ENCODE data around the gene ITGA11. TPM values are rescaled to one million over a fixed set of nuclear protein-coding genes. Genes with fewer than 3 reads are reported as not detected.

Gene ITGA11
- polyA plus RNA-seq, 3 donors, result 3.1 to 4.4 (median 3.4) TPM

DNA sequence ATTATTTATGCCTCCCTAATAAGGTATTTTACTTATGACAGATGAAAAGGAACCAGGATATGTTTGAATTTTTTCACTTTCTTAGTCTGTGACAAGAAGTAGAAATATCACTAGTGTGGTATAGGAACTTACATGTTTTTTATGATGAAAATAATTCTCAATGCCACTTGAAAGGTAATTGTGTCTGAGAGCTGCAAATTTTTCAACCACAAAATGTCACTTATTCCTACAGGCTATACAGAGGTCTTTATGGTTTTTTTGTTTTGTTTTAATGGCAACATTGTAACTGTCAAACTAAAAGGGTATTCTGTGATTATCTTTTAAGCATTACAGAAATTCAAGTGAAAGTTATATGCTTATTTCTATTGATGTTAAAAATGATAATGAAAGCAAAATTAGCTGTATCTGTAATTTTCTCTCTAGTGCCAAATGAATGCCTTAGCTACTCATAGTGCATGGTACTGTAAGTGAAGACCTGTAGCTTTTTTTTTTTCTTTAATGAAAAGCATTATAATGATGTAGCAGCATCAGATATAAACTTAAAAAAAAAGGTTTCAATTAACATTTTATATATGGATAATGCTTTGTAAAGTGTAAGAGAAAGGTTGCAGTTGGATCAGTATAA, 139.7 kb downstream of the ITGA11 start:
- no peak for DNase-seq (ENCODE audit: extremely low read depth in 1 of 11, low read depth in 9 of 11, low spot score in 4 of 11)

DNA sequence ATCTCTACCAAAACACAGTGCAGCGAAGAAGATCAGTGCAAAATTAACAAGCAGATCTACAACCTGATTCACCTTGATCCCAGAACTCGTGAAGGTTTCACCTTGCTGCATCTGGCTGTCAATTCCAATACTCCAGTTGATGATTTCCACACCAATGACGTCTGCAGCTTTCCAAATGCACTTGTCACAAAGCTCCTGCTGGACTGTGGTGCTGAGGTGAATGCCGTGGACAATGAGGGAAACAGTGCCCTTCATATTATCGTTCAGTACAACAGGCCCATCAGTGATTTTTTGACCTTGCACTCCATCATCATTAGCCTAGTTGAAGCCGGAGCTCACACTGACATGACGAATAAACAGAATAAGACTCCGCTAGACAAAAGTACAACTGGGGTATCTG, 141.2 kb downstream of the ITGA11 start:
- DNase-seq (ENCODE audit: extremely low read depth in 1 of 11, low read depth in 9 of 11, low spot score in 4 of 11), result no peak

DNA sequence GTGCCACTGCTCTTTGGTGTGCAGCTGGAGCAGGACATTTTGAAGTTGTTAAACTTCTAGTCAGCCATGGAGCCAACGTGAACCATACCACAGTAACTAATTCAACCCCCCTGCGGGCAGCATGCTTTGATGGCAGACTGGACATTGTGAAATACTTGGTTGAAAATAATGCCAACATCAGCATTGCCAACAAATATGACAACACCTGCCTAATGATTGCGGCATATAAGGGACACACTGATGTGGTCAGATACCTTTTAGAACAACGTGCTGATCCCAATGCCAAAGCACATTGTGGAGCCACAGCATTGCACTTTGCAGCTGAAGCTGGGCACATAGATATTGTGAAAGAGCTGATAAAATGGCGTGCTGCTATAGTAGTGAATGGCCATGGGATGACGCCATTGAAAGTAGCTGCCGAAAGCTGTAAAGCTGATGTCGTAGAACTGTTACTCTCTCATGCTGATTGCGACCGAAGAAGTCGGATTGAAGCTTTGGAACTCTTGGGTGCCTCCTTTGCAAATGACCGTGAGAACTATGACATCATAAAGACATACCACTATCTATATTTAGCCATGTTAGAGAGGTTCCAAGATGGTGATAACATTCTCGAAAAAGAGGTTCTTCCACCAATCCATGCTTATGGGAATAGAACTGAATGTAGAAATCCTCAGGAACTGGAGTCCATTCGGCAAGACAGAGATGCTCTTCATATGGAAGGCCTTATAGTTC, 142.2 kb downstream of the ITGA11 start:
- DNase-seq (ENCODE audit: extremely low read depth in 1 of 11, low read depth in 9 of 11, low spot score in 4 of 11), result no peak

DNA sequence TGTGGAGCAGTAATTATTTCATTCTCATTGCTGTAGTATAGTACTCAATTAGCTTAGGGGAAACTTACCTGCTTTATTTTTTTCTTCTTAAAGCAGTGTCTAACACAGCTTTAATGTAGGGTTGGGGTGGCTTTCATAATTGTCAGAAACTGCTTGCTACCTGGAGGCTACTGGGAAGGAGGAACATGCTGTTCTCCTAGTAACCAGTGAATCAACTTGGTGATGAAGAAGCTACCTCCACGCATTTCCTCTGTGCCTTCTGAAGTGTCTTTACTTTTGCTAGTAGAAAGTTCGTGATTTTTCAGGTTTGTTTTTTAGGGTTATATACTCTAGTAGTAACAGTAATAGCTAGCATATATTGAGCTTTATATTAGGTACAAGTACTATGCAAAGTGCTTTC, 142.9 kb downstream of the ITGA11 start:
- DNase-seq (ENCODE audit: extremely low read depth in 1 of 11, low read depth in 9 of 11, low spot score in 4 of 11), result no peak

DNA sequence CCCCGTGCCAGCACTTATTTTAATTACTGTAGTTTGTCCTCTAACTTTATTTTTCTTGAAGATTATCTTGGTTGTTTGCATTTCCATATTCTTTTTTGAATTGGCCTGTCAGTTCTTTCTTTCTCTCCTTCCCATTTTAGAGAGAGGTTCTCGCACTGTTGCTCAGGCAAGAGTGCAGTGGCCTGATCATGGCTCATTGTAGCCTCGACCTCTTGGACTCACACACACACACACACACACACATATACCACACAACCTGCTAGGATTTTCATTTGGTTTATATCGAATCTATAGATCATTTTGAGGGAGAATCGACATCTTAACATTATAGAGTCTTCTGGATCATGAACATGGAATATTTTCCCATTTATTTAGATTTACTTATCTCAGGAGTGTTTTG, 145.7 kb downstream of the ITGA11 start:
- DNase-seq (ENCODE audit: extremely low read depth in 1 of 11, low read depth in 9 of 11, low spot score in 4 of 11), result no peak

DNA sequence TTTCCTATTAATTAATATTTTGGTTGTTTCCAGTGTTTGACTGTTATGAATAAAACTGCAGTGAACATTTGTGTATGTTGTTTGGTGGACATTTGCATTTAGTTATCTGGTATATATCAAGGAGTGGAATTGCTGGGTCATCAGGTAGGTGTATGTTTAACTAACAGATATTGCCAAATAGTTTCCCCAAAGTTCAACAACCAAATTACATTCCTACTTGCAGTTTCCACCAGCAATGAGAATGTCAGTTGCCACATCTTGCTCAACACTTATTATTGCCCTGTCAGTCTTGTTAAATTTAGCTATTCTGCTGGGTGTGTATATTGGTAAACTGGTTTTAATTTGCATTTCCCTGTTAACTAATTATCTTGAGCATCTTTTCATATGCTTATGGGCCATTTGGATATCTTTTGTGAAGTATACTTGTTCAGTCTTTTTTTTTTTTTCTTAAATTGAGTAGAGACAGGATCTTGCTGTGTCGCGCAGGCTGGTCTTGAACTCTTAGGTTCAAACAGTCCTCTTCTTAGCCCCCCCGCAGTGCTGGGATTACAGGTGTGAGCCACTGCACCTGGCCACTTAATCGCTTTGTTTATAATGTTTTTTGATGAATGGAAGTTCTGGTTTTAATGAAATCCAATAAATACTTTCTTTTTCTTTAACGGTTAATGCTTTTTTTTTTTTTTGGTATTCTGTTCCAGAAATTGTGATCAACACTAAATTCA, 146.5 kb downstream of the ITGA11 start:
- no peak for DNase-seq (ENCODE audit: extremely low read depth in 1 of 11, low read depth in 9 of 11, low spot score in 4 of 11)

DNA sequence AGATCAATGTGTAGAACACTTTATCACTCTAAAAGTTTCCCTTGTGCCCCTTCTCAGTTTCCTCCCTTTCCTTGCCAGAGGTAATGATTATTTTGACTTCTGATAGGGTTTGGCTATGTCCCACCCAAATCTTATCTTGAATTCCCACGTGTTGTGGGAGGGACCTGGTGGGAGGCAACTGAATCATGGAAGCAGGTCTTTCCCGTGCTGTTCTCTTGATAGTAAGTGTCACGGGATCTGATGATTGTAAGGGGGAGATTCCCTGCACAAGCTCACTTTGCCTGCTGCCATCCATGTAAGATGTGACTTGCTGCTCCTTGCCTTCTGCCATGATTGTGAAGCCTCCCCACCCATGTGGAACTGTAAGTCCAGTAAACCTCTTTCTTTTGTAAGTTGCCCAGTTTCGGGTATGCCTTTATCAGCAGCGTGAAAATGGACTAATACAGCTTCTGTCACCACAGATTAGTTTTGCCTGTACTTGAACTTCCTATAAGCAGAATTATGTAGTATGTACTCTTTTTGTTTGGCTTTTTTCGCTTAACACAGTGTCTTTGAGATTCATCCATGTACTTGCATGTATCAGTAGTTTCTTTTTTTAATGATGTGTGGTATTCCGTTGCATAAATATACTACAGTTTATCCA, 147.2 kb downstream of the ITGA11 start:
- no peak for DNase-seq (ENCODE audit: extremely low read depth in 1 of 11, low read depth in 9 of 11, low spot score in 4 of 11)

DNA sequence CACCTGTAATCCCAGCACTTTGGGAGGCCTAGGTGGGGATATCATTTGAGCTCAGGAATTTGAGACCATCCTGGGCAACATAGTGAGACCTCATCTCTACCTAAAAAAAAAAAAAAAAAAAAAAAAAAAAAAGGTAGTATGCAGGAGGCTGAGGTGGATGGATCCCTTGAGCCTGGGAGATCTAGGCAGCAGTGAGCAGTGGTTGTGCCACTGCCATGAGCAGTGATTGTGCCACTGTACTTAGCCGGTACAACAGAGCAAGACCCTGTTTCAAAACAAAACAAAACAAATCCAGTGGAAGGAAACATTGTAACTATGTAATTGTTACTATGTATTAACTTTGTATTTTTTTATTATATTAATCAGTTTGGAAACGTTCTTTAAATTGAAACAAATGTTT, 148.6 kb downstream of the ITGA11 start:
- DNase-seq (ENCODE audit: extremely low read depth in 1 of 11, low read depth in 9 of 11, low spot score in 4 of 11), result no peak

DNA sequence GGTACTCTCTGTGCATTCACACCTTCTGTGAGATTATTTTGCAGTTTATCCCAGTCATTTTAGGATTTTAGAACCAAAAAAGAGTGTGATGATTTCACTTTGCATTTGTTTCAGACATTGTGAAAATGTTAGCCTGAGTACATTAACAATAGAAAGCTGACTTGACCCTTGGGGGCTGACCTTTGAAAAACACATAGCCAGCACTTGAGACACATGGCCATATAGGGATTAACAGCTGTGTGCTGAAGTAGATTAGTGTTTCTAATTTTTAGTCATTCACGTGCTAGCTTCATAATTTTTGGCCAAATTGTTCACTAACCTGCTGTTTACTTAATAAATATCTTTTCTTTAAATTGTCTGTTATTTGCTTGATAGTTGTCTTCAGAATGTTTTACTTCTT, 151.0 kb downstream of the ITGA11 start:
- DNase-seq (ENCODE audit: extremely low read depth in 1 of 11, low read depth in 9 of 11, low spot score in 4 of 11), result no peak

DNA sequence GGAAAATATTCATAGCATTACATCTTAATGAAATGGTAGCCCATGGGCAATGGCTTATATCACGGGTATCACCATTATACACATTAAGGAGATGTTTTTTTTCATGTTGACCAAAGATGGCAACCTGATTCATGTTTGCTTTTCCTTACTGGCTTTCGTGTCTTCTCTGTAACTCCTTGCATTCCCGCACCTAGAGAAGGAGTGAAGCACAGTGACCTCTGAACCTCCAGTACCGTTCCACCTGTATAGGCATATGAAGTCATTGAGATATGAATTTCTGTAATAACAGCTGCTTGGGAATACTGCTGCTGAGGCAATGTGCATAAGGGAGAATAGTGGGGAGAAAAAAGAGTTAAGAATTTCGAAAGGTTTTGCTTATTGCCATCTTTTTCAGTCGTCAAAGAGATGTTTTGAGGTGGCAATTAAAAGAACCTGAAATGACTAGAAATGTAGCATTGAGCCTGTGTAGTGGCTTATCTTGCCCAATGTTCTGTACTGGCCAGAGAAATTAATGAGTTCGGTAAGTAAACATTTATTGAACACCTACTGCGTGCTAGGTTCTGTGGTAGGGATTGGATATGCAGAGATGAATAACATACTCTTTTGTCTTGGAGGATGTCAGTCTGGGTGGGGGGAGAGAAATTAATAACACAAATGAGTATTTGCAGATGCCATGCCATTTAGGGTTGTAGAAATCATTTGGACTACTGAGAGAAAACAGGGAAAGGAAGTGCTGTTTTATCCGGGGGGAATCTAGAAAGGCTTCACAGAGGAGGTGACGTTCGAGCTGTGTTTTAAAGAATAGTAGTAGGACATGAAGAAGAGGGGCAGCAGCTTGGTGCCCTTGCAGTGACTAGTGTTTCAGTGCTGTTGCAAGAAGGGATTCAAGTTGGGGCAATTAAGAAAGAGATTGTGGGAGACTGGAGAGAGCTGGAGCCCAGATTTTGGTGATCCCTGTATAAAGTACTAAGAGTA, 151.9 kb downstream of the ITGA11 start:
- no peak for DNase-seq (ENCODE audit: extremely low read depth in 1 of 11, low read depth in 9 of 11, low spot score in 4 of 11)

DNA sequence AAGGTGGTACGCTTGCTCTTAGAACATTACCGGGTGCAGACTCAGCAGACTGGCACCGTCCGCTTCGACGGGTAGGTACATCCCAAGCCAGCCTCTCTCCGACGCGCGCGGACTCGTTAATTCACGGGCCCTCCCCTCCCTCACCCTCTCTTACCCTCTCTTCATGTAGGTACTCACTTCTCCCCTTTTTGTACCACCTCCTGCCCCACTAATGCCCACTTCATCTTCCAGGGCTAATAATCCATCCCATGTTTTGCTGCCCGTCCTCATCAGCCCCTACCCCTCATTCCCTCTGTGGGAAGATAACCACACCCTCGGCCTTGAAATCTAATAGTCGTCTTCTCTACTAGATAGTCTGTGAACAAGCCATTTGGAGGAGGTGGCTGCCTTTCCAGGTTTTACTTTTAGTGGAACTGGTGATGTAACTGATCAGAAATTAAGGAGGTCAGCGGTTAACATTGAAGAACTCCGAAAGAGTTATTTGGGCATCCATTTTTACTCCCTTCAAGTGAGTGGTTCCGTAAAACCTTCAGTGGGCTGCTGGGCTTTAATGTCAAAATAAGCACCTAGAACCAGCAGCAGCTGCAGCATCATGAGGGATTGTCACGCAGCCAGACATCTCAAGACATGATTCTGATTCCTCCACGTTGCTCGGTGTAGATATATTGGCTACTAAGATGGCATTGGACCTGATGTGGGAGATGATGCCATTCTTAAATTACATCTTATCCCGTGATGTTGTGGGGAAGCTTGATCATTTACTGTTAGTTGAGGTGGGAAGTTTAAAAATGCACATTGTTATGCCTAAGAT, 153.2 kb downstream of the ITGA11 start:
- DNase-seq (ENCODE audit: extremely low read depth in 1 of 11, low read depth in 9 of 11, low spot score in 4 of 11), result peak in 7 of 11 donors; percentile 21 to 47 (median 22)

DNA sequence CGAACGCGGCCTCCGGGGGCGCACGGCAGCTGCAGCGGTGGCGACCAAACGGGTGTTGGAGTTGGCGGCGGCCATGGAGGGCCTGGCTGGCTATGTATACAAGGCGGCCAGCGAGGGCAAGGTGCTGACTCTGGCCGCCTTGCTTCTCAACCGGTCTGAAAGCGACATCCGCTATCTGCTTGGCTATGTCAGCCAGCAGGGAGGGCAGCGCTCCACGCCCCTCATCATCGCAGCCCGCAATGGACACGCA, 153.7 kb downstream of the ITGA11 start:
- DNase-seq (ENCODE audit: extremely low read depth in 1 of 11, low read depth in 9 of 11, low spot score in 4 of 11), result peak in 4 of 11 donors; percentile 35 to 56 (median 37)

DNA sequence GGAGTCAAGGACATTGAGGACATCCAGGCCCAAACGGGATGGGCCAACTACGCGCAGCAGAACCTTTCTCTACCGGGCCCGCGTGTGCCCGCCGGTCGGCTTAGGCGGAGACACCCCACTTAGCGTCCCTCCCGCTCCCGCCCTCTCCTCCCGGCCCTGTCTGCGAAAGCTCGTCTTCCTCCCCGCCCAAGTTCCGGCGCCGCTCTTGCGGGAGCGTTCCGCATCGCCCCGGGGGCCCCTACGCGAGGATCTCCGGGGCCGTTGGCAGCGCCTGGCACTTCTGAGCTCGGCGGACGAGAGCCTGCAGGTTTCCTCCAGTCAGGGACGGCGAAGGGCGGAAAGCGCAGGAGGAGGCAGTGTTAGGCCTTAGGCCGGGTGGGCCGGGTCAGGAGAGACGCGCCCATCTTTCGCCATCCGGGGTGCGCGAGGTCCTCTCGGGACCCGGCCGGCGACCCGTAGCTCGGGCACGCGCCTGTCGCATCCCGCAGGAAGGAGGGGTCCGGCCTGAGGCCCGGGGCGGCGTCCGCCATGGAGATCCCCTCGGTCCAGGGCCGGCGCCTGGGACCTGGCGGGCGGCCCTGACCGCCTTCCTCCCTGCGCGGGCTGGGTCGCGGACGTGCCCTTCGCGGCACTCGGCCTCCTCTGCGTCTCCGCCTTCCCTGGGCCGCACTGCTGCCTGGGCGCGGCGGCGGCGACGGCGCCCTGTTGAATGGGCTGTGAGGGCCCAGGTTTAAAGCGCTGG, 154.2 kb downstream of the ITGA11 start, which contains the start of gene FEM1B:
TSS of gene FEM1B (plus strand) at position 143 of the 742 bp plus-strand sequence. CDS start 673 bp downstream, outside the sequence.
- DNase-seq (ENCODE audit: extremely low read depth in 1 of 11, low read depth in 9 of 11, low spot score in 4 of 11), result peak; percentile 61 to 90 (median 87)

DNA sequence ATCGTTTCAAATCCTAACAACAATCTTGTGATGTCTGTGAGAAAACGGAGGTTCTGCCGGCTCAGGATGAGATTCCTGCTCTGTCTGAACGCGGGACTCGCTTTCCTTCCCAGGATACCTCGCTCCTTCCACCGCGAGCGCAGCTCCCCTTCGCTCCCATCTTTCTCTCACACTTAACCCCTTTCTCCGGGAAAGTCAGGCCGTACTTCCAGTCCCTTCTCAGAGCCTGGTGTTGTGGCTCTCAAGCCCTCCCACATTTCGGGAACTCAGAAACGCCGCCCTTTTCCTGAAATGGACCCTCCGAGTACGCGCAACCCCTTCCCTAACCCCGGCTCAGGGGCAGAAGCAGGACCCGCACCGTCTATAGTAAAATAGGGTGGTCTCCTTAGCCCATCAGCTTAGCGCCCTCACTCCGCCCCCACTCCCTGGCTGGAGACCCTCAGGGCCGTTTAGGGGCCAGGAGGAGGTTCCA, 154.8 kb downstream of the ITGA11 start:
- peak in 6 of 11 donors; percentile 44 to 68 (median 53) for DNase-seq (ENCODE audit: extremely low read depth in 1 of 11, low read depth in 9 of 11, low spot score in 4 of 11)

DNA sequence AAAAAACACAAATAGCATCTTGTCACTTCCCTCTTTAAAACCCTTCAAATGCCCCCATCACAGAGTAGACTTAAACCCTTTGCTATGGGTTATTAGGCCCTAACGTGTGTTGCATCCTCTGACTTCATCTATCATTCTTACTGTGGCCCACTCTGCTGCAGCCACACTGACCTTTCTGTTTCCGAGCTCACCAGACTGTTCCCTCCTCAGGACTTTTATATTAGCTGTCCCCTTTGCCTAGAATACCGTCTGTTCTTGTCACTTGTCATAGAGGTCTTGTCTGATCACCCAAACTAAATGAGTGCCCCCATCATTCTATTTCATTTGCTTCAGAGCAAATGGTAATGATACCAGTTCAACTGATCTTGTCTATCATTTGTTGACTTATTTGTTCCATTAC, 155.3 kb downstream of the ITGA11 start:
- DNase-seq (ENCODE audit: extremely low read depth in 1 of 11, low read depth in 9 of 11, low spot score in 4 of 11), result peak in 1 of 11 donors; percentile 9

DNA sequence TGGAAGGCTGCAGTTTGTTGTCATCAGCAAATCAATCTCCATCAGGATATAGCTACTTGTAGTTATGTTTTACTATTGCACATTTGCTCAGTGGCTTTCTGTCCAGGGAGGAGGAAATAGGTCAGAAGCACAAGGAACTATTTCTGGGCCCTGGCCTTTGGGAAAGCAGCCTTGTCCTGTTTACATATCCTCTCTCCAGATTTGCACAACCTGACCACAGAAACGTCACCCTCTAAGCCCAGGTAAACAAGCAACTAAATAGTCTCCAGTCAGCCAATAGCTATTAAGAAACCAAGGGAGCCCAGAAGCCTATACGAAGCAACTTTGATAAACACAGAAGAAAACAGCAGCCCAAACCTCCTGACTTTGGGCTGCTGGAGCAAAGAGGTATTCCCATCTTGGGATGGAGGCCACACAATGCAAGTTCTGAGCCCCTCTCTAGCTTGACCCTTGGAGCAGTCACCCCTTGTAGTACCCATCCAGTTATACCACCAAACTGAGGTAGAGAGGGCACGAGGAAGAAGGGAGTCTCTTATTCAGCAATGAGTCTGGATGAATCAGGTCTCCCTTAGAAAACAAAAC, 156.7 kb downstream of the ITGA11 start:
- DNase-seq (ENCODE audit: extremely low read depth in 1 of 11, low read depth in 9 of 11, low spot score in 4 of 11), result no peak
